CD4-positive, CD25-positive, alpha-beta regulatory T cell (primary cell): ENCODE results near the gene TEX26. TPM values are rescaled to one million over a fixed set of nuclear protein-coding genes. Genes with fewer than 3 reads are reported as not detected.

Experiments used
- ATAC-seq, 2 donors: fragments of 150-1000 bp; cut with Tn5 transposase; one replicate each; pipeline ENCODE4 v1.10.0; 2021; ENCODE audit warnings: low read depth in 2 of 2, moderate number of reproducible peaks in 2 of 2, moderate library complexity in 1 of 2
- DNase-seq, 3 donors: peaks; one replicate each; pipeline versions ENCODE4 v3.0.0 to v3.0.0-alpha.2; 2012 to 2022; ENCODE audit warnings: mixed read lengths in 1 of 3
- H3K27ac ChIP-seq: one replicate; pipeline ENCODE4 v1.7.0; 2013; ENCODE audit warnings: mild to moderate bottlenecking, low read length; ENCODE audit not compliant: insufficient read depth, poor library complexity, severe bottlenecking
- H3K27me3 ChIP-seq: one replicate; pipeline ENCODE4 v1.7.0; 2013; ENCODE audit warnings: low read length; ENCODE audit not compliant: control insufficient read depth, insufficient read depth
- H3K36me3 ChIP-seq: one replicate; pipeline ENCODE4 v1.7.0; 2013; ENCODE audit warnings: mild to moderate bottlenecking, low read length, moderate library complexity; ENCODE audit not compliant: control insufficient read depth, insufficient read depth
- H3K4me1 ChIP-seq: 2 replicates; pipeline ENCODE4 v1.7.0; 2013; ENCODE audit warnings: mild to moderate bottlenecking, low read length; ENCODE audit not compliant: insufficient read depth, control insufficient read depth, poor library complexity, severe bottlenecking
- H3K4me3 ChIP-seq: one replicate; pipeline ENCODE4 v1.7.0; 2013; ENCODE audit warnings: low read depth, mild to moderate bottlenecking, low read length, moderate library complexity
- H3K9me3 ChIP-seq, 2 experiments: 1 replicate in 1 of 2; 2 replicates in 1 of 2; pipeline ENCODE4 v1.7.0; 2013; ENCODE audit warnings: low read length in 2 of 2, mild to moderate bottlenecking in 1 of 2, moderate library complexity in 1 of 2; ENCODE audit not compliant: control insufficient read depth in 2 of 2
- H3K27ac Mint-ChIP-seq, 3 donors: one replicate each; pipeline ENCODE4 v1.8.0; 2020 to 2022; ENCODE audit warnings: mild to moderate bottlenecking in 3 of 3, mixed read lengths in 3 of 3, moderate library complexity in 2 of 3
- H3K27me3 Mint-ChIP-seq: one replicate; pipeline ENCODE4 v1.8.0; 2022; ENCODE audit warnings: mild to moderate bottlenecking, mixed read lengths
- H3K36me3 Mint-ChIP-seq: one replicate; pipeline ENCODE4 v1.8.0; 2020; ENCODE audit warnings: mixed read lengths
- H3K4me1 Mint-ChIP-seq, 4 donors: one replicate each; pipeline ENCODE4 v1.8.0; 2020 to 2022; ENCODE audit warnings: mixed read lengths in 4 of 4, mild to moderate bottlenecking in 1 of 4
- H3K4me3 Mint-ChIP-seq, 4 donors: one replicate each; pipeline ENCODE4 v1.8.0; 2020 to 2022; ENCODE audit warnings: mild to moderate bottlenecking in 4 of 4, mixed read lengths in 4 of 4, moderate library complexity in 3 of 4
- H3K9me3 Mint-ChIP-seq, 7 donors: one replicate each; pipeline ENCODE4 v1.8.0; 2020 to 2022; ENCODE audit warnings: mixed read lengths in 7 of 7, mild to moderate bottlenecking in 3 of 7, moderate library complexity in 2 of 7
- polyA plus RNA-seq, 4 donors: library from polyadenylated mRNA; unstranded; fragments of 300-500 nt; fragmentation: Illumina TruSeq; gene quantifications; one replicate each; pipeline ENCODE4 v1.2.3, GENCODE V29; 2021
- total RNA-seq: library from RNA; stranded (reverse); gene quantifications from one replicate; pipeline ENCODE4 v1.2.3, GENCODE V29; 2022

Gene TEX26
- total and polyA plus RNA-seq, 5 donors from 2014 or later, result not detected

- no peaks in the 10 kb centered on the region for H3K36me3 Mint-ChIP-seq
- no peak overlapping the region for H3K27ac ChIP-seq
- ATAC-seq (no peak), DNase-seq (no peak)
- H3K27ac Mint-ChIP-seq, result no peak overlapping the region
- H3K4me1 Mint-ChIP-seq, result no peaks in the 10 kb centered on the region
- peaks cover 0 to 2% (median 0%) of the 10 kb centered on the region in 7 donors for H3K9me3 Mint-ChIP-seq
- H3K4me3 ChIP-seq, result no peak overlapping the region
- H3K27me3 ChIP-seq, result peaks cover 13% of the 10 kb centered on the region
- H3K36me3 ChIP-seq, result no peaks in the 10 kb centered on the region
- no peaks in the 10 kb centered on the region for H3K4me1 ChIP-seq
- H3K27me3 Mint-ChIP-seq, result peaks cover 37% of the 10 kb centered on the region
- no peaks in the 10 kb centered on the region for H3K9me3 ChIP-seq
- H3K4me3 Mint-ChIP-seq, result no peak overlapping the region
These were observed 77.8 kb downstream of the TEX26 start for GRCh38 chr13:31010296-31010695.

DNA sequence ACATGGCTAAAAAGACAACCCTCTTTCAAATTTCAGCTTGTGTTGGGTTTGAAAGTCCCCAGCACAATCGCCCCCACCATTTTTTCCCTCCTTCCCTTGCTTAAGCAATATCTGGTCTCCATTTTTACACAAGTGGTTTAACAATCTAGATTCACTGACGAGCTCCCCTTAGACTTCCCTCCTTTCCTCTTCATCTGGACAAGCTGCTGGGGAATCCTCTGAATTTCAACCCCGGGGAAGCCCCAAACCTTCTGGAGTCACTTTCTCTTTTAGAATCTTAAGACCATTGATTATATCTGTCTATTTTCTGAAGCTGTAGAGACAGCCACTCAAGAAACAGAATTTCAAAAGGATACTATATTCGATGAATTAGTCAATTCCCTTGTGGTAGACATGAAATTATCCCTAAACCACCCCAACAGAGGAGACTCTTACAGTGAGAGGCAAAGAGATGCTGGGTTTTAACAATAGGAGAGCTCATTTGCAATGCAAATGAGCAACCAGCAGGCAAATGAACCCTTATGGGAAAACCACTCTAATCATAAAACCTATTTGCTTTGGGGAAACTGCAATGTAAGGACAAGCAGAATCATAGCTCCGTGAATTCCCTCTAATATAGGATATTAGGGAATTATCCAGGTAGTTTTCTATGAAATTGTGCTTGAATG lies 78.9 kb downstream of the TEX26 start:
- Mint-ChIP-seq H3K9me3 (peaks cover 0 to 2% (median 0%) of the 10 kb centered on the region in 7 donors), H3K4me1 (no peaks in the 10 kb centered on the region), H3K27me3 (peaks cover 38% of the 10 kb centered on the region), H3K4me3 (no peak overlapping the region), H3K27ac (peak overlapping the region in 1 of 3 donors; percentile 86), H3K36me3 (no peaks in the 10 kb centered on the region)
- no peaks in the 10 kb centered on the region for H3K36me3 ChIP-seq
- no peaks in the 10 kb centered on the region for H3K9me3 ChIP-seq
- H3K4me1 ChIP-seq, result no peaks in the 10 kb centered on the region
- H3K27me3 ChIP-seq, result peaks cover 13% of the 10 kb centered on the region
- ATAC-seq (no peak), DNase-seq (no peak)
- H3K4me3 ChIP-seq, result no peak overlapping the region
- H3K27ac ChIP-seq, result no peak overlapping the region

GRCh38 chr13:31011901-31012654 lies 79.6 kb downstream of the TEX26 start:
- Histone ChIP-seq H3K27ac (no peak overlapping the region), H3K27me3 (peaks cover 13% of the 10 kb centered on the region), H3K4me3 (no peak overlapping the region), H3K4me1 (no peaks in the 10 kb centered on the region), H3K36me3 (no peaks in the 10 kb centered on the region), H3K9me3 (no peaks in the 10 kb centered on the region)
- H3K27ac Mint-ChIP-seq, result no peak overlapping the region
- no peak for DNase-seq
- H3K27me3 Mint-ChIP-seq, result peaks cover 41% of the 10 kb centered on the region
- no peaks in the 10 kb centered on the region for H3K4me1 Mint-ChIP-seq
- no peak overlapping the region for H3K4me3 Mint-ChIP-seq
- no peak for ATAC-seq
- H3K9me3 Mint-ChIP-seq, result peaks cover 0 to 2% (median 0%) of the 10 kb centered on the region in 7 donors
- no peaks in the 10 kb centered on the region for H3K36me3 Mint-ChIP-seq

DNA sequence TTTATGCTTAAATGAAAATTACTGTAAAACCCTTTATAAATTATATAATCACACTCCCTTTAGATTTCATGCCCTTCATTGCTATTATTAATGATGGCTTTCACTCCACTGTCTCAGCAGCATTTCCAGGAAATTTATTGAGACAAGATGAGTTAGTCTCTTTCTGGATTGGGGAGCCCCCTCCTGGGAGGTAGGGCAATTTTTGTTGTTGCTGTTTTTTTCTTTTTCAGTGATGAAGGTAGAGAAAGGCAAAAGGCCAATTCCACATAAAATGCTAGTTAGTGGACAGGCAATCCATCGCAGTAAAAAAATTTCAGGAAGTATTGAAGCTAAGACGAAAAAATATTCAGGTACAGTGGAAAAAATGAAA lies 80.2 kb downstream of the TEX26 start:
- Histone ChIP-seq H3K27me3 (peaks cover 13% of the 10 kb centered on the region), H3K27ac (no peak overlapping the region), H3K4me1 (no peaks in the 10 kb centered on the region), H3K9me3 (no peaks in the 10 kb centered on the region), H3K4me3 (no peak overlapping the region), H3K36me3 (no peaks in the 10 kb centered on the region)
- Mint-ChIP-seq H3K4me3 (no peak overlapping the region), H3K36me3 (no peaks in the 10 kb centered on the region), H3K27ac (peak overlapping the region in 1 of 3 donors; percentile 23), H3K27me3 (peaks cover 42% of the 10 kb centered on the region), H3K9me3 (peaks cover 0 to 2% (median 0%) of the 10 kb centered on the region in 7 donors), H3K4me1 (no peaks in the 10 kb centered on the region)
- no peak for ATAC-seq
- DNase-seq, result no peak

GRCh38 chr13:31014456-31014855 lies 82.0 kb downstream of the TEX26 start:
- no peak for DNase-seq
- Mint-ChIP-seq H3K4me1 (no peaks in the 10 kb centered on the region), H3K27me3 (peaks cover 41% of the 10 kb centered on the region), H3K36me3 (no peaks in the 10 kb centered on the region), H3K9me3 (peaks cover 0 to 2% (median 0%) of the 10 kb centered on the region in 7 donors), H3K27ac (no peak overlapping the region), H3K4me3 (no peak overlapping the region)
- Histone ChIP-seq H3K9me3 (no peaks in the 10 kb centered on the region), H3K4me3 (no peak overlapping the region), H3K36me3 (no peaks in the 10 kb centered on the region), H3K4me1 (no peaks in the 10 kb centered on the region), H3K27ac (no peak overlapping the region), H3K27me3 (peaks cover 12% of the 10 kb centered on the region)
- ATAC-seq, result no peak

DNA sequence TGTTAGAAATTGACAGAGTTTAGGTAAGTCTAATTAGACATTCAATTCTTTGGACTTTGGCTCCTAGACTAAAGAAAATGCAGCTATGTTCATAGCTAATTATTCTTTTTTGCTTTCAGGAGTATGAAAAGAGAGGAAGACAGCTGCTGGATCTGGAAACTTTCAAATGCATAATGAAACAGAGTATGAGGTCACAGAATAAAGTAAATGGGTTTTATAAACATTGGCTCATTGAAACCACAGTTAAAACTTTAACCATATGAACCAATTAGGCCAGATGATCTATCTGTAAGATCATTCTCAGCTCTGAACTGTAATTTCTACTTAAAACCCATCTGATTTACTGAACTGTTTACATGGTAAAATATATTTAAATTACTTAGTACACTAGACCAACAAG lies 82.7 kb downstream of the TEX26 start:
- no peak for ATAC-seq
- no peaks in the 10 kb centered on the region for H3K9me3 ChIP-seq
- H3K27me3 ChIP-seq, result peaks cover 8% of the 10 kb centered on the region
- H3K27ac ChIP-seq, result no peak overlapping the region
- Mint-ChIP-seq H3K4me1 (no peaks in the 10 kb centered on the region), H3K4me3 (no peak overlapping the region), H3K36me3 (no peaks in the 10 kb centered on the region), H3K9me3 (peaks cover 0 to 2% (median 0%) of the 10 kb centered on the region in 7 donors), H3K27me3 (peaks cover 46% of the 10 kb centered on the region), H3K27ac (no peak overlapping the region)
- DNase-seq, result no peak
- no peaks in the 10 kb centered on the region for H3K4me1 ChIP-seq
- H3K36me3 ChIP-seq, result no peaks in the 10 kb centered on the region
- H3K4me3 ChIP-seq, result no peak overlapping the region

- H3K9me3 Mint-ChIP-seq, result peaks cover 0 to 1% (median 0%) of the 10 kb centered on the region in 7 donors
- no peaks in the 10 kb centered on the region for H3K4me1 Mint-ChIP-seq
- no peaks in the 10 kb centered on the region for H3K36me3 Mint-ChIP-seq
These were observed 84.2 kb downstream of the TEX26 start for GRCh38 chr13:31016342-31017325.

More at GRCh38 chr13:31016342-31017325, 84.2 kb downstream of the TEX26 start:
- peaks cover 40% of the 10 kb centered on the region for H3K27me3 Mint-ChIP-seq
- no peak overlapping the region for H3K27ac ChIP-seq
- no peak overlapping the region for H3K27ac Mint-ChIP-seq
- peaks cover 3% of the 10 kb centered on the region for H3K27me3 ChIP-seq
- H3K4me1 ChIP-seq, result no peaks in the 10 kb centered on the region
- no peak for ATAC-seq
- H3K4me3 ChIP-seq, result no peak overlapping the region
- DNase-seq, result no peak
- H3K4me3 Mint-ChIP-seq, result no peak overlapping the region
- H3K36me3 ChIP-seq, result no peaks in the 10 kb centered on the region
- no peaks in the 10 kb centered on the region for H3K9me3 ChIP-seq
